Hematopoietic multipotent progenitor cell treated with erythropoietin and hydrocortisone succinate and interleukin-3 and kit ligand, for 17 days (in vitro differentiated cells): ENCODE measurements around the gene TKTL1.
A peak's percentile ranks its signal among the peaks of the same experiment; 100 is the strongest.

Source experiments
- DNase-seq: peaks from one replicate; pipeline ENCODE4 v3.0.0-alpha.2; 2015; ENCODE audit warnings: low spot score

TKTL1 gene

DNA sequence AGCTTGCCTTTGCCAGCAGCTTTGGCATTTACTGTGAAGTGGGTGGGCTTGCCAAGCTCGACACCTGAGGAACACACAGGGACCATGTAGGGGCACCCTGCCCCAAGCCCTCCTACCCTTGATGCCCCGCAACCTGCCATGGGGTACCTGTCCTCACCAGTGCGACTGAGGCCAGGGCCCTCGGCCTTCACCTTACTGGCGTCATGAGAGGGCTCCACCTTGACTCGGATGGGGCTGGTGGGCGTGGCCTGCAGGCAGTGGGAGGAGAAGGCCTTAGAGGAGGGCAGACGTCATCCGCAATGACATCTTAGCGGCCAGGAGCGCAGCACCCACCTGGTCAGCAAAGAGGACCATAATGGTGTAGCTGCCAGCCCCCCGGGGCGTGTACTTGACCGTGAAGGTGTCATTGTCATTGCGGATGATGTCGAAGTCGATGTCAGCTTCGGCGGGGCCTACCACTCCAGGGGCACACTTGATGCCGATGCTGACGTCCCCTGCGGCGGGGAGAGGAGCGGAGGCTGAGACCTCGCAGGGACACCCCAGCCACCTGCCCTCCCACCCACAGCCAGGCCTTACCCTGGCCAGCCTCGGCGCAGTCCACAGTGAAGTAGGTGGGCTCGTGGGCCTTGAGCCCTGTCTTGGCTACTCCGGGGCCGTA lies 66.6 kb downstream of the TKTL1 start:
- no peak for DNase-seq

DNA sequence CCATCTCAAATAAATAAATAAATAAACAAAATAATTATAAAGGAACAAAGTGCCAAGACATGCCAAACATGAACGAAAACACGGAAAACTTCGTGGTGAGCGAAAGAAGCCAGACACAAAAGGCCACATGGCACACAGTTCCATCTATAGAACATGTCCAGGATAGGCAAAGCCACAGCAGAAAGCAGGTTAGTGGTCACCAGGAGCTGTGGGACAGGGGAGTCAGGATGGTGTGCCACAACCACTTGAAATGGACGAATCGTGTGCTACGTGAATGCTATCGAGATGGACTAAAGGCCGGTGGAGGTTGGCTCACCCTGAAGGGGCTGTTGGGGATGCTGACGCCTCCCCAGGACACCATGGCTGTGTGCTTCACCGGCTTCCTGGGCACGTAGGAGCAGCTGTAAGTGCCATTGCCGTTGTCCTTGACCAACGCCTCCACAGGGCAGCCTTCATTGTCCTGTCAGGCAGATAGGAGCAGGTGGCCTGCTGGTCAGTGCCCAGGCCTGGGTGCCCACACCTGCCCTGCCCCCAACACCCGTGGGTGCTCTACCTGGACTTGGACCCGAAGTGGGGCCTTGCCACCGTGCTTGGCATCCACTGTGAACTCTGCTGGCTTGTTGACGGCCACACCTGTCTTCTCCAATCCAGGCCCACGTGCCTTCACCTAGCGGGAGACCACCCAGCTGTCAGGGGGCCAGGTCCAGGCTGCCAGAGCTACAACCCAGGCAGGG lies 68.3 kb downstream of the TKTL1 start:
- no peak for DNase-seq

DNA sequence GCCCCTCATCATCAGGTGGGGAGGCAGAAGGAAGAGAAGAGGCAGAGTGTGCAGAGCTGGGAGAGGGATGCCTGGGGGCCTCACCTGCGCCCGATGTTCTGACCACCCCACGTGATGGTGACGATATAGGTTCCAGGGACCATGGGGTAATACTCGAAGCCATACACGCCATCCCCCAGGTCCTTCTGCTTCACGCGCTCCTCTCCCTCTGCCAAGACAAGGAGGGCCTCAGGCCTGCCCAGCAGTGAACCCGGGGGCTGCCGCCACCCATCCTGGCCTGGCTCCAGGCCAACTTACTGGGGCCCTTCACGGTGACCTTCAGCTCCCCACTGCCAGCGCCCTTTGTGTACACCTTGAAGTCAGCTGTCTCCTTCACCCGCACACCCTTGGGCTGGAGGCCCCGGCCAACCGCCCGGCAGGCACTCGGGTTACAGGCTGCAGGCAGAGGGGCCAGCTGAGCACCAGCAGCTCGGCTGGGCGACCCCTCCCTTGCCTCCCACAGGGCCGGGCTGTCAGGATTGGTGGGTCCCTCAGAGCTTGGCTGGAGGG lies 69.5 kb downstream of the TKTL1 start:
- DNase-seq = no peak

DNA sequence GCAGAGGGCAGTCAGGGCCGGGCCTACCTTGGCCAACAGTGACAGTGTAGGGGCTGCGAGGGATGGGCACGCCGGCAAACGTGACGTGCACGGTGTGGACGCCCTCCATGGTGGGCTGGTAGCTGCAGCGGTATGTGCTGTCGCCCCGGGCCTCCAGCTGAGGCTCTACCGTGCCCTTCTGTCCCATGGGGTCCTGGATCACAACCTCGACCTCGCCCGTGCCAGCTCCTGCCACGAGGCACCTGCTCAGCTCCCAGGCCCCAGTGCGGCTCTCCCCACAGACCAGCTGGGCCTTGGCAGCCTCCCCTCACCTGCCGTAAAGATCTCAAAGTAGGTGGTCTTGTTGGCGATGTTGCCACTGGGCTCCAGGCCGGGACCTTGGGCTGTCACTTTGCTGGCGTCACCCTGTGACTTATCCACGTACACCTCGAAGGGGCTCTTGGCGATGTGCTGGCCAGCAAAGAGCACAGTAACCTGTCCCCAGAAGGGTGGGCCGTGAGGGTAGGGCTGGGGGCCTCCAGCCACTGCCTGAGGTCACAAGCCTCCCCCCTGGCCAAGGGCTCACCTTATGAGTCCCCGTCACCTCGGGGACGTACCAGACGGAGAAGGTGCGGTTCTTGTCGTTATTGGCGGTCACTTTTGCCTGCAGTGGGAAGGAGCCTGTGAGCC lies 70.5 kb downstream of the TKTL1 start:
- DNase-seq = no peak

DNA sequence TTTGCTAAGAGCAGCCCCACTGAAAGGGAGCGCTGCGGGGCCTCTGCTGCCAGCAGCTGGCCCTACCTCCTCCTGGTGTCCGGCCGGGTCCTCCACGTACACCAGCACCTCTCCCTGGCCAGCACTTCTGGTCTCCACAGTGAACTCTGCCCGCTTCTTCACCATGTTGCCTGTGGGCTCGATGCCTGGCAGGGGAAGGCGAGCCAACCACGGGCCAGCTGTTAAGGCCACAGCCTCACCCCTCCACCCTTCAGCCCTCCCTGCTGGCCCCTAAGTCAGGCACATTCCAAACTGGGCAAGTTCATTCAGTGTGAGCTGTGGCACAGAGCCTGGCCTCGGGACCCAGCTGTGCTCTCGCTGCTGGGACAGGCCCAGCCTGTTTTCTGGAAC lies 71.1 kb downstream of the TKTL1 start:
- no peak for DNase-seq

DNA sequence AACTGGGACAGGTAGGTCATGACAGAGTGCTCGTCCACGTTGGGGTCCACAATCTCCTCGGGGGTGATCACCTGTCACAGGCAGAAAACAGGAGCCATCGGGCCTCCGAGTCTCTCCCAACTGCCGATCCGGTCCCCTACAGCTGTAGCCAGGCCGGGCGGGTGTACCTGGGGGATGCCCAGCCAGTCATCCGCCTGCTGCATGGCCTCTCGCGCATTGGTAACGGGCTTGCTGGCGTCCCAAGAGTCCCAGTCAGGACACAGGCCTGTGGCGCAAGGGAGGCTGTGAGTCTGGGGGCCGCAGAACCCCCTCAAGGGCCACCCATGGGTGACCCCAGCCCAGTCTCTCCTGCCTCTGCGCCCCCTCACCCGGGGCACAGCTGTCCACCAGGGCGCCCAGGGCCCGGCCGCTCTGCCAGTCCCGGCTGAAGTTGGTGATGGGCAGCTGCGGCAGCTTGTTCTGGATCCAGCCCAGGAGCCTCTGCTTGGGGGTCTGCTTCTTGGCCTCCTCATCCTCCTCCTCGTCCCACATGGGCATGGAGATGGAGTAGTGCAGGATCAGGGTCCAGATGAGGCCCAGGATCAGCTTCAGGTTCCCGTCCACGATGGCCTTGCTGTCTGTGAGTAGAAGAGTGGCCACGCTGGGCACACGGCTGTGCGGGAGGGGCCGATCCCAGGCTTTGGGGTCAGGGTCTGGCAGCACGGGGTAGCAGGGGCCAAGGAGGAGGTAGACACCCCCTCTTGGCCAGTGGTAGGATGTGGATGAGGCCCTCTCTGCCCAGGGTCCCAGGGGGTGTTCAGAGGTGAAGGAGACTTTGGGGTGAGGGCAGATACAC lies 72.1 kb downstream of the TKTL1 start:
- DNase-seq = no peak

DNA sequence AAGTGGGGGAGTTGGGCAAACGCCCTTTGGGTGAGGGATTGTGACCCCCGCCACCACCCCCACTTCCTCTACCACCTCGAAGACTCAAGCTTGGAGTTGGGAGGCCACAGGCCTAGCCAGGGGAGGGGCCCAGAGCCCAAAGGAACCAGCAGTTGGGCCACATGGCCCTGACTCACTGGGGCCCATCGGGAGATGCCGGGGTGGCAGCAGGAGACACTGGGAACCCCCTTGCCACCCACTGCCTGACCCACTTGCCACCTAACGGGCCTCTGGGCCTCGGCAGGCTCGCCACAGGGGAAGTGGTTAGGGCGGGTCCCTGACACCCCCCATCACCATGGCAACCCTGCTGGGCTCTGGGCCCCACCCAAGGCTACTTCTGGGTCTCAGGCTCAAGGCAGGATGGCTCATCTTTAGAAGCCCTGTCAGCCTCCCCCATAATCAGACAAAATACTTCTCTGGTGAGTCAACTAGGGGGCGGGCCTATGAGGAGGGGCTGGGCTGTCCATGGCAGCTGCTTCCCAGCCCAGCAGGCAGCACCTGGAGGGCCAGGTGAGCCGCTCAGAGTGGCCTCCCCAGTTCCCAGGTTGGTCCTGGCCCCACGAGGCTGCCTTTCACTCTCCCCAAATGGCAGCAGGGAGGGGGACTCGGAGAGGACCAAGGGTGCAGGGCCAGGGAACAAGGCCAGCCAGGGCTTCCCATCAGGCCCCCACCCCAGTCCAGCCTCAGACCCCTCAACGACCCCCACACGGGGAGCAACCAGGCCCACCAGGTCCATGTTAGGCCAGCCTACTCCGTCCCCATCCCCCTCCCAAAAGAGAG lies 73.2 kb downstream of the TKTL1 start:
- peak; percentile 83 for DNase-seq

DNA sequence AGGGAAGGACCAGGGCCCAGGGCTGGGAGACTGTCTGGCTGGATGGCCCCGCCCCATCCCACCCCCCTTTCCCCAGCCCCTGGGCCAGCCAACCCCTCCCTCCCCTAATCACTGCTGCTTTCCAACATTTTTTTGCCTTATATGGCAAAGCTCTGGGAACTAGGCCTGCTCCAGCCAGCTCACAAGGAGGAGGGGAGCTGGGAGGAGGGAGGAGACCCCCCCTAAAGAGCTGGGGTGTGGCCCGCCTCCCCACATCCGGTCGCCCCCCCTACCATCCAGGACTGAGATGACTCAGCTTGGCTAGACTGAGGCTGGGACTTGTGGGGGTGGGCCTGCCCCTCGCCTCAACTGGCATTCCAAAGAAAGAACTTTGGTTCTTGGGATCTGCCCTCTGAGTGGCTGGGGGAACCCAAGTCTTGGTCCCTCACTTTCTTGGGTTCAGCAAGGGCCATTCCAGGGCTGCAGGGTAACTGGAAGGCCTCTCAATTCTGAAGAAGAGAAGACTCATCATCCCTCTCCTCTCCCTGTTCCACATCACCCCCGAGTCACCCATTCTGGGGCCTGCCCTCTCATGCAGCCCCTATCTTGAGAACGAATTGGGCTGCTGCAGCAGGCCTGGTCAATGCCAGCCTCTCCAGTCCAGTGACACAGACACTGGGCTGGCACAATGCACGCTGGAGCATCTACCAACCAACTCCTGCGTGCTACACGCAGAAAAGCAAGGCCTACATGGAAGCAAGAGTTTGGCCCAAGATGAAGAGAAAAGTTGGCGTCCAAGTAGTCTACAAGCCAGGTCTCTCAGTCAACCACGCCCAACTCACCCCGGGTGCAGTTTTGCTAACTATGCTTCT lies 74.1 kb downstream of the TKTL1 start:
- DNase-seq = peak; percentile 22

DNA sequence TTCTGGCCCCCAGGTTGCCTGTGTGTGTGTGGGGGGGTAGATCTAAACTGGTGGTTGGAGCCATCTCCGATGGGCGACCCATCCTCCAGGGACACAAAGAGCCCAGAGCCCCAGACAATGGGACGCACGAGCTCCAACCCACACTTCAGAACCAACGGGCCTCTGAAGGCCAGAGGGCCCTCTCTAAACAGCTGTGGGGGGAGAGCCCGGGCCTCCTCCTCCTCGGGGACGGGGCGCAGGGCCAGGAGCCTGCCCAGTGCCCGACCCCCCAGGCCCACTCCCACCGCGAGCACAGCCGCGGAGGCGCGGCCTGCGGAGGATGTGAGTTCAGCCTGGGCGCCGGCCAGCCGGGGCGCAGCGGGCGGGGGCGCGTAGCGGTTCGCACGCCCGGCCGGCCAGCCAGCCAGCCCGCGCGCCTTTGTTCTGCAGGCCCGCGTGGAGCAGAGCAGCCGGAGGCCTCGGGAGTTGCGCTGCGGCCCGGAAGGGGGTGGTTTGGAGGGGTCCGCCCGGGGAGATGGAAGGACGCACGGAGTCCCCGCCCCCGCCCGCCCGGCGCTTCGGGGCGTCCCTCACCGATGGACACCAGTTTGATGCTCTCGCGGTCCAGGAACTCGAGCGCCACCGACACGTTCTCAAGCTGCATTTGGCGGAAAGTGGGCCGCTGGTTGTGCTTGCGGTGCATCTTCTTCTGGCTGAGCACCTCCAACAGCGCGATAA lies 74.9 kb downstream of the TKTL1 start:
- DNase-seq = no peak

DNA sequence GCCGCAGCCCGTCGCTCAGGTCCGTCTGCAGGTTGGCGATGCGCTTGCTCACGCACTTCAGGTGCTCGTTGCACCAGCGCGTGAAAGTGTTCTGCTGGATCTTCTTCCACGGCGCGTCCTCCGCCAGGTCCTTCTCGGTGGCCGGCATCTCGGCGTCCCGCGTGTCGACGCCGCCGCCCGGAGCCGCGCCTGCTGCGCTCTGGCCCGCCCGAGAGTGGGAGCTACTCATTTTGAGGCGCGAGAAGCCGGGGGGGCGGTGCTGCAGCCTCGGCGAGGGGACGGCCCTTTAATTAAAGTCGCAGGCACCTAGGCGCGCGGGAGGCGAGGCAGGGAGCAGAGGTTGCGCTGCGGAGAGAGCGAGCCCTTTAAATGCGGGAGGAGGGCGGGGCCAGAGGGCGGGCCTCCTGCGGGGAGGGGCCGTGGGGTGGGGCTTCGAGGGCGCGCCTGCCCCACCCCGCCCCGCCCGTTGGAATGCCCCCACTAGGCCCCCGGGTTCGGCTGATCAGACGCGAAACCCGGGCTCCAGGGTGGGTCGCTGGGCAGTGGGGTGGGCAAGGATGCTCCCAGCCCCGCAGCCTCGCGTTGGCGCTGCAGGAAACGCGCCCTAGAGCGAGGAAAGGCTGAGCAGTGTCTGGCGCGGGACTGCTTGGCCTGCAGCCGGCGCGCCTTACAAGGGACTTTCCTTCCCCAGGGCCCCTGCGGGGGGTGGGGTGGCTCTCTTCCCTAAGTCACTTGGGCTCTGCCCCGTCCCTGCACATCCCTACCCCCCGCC lies 75.6 kb downstream of the TKTL1 start:
- DNase-seq = peak; percentile 85

DNA sequence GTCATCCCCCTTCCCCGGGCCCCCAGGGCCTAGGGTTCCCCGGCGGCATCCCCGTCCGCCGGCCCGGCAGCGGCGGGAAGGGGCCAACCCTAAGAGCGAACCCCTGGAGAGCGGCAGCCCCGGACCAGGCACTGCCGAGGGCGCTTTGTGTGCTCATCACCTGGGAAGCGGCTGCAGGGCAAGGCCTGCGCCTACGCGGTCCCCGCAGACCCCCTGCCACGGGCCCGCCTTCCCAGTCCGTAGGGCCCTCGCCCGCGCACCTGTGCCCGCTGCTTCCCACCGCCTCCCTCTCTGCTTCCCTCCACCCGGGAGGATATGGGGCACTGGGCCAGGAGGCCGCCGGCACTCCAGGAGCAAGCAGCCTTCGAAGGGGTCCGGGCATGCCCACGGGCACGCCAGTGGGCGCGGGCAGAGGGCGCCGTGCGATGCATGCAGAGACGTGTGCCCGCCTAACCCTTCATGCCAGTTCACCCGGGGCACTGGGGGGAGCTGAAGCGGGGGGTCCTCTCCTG lies 76.2 kb downstream of the TKTL1 start:
- DNase-seq = no peak

DNA sequence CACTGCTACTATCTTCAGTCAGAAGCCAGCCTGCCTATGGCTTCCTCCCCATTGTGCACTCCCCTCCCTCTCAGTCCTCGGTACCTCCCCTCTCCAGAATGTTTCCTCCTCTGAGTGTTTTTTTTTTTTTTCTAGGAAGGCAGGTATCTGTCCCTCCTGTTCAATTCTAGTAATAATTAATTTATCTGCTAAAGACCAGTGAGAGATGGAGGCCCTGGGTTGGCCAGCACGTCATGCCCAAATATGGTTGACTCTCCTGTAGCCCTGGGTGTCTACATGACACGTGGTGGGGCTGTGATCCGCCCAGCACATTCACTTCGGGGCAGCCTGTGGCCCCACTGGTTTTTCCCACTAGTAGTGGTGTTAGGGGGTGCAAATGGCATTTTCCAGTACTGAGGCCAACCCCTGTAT lies 77.0 kb downstream of the TKTL1 start:
- peak; percentile 15 for DNase-seq

DNA sequence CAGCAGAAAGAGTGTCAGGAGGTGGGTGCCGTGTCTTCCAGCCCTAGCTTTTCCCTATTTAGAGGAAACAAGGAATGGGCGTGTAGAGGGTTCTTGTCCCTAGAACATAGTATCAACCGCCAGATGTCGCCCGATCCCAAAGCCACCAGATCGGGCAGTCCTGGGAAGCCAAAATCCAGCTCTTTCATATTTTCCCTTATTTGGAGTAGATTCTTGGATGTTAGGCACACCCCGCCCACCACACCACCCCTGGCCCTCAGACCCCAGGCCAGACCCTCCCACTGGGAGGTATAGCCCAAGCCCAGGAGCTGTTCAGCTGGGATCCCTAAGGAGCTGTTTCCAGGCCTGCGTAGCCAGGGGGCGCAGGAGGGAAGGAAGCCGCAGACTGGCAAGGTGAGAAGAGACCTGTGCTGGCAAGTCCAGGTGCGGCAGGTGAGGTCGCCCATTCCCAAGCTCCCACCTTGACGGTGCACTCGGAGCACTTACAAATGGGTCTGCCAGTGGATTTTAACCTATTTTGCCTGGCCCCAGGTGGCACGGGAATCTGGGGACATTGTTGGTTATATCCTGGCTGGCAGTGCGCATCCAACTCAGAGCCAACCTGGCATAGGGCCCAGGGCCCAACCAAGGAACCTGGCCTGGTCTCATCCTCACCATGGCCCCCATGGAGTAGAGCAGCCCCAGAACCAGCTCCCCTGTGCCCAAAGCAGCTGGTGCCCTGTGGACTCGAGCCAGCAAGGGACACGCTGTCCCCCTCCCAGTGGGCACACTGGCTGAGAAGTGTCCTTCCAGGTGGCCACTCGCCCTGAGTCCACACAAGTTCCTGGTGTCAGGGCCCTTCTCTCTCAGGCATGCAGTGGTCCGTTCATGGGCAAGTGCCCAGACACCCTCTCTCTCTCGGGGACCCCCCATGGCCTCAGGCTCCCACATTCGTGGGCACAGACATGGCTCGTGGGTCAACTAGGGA lies 78.0 kb downstream of the TKTL1 start:
- peak; percentile 76 for DNase-seq

DNA sequence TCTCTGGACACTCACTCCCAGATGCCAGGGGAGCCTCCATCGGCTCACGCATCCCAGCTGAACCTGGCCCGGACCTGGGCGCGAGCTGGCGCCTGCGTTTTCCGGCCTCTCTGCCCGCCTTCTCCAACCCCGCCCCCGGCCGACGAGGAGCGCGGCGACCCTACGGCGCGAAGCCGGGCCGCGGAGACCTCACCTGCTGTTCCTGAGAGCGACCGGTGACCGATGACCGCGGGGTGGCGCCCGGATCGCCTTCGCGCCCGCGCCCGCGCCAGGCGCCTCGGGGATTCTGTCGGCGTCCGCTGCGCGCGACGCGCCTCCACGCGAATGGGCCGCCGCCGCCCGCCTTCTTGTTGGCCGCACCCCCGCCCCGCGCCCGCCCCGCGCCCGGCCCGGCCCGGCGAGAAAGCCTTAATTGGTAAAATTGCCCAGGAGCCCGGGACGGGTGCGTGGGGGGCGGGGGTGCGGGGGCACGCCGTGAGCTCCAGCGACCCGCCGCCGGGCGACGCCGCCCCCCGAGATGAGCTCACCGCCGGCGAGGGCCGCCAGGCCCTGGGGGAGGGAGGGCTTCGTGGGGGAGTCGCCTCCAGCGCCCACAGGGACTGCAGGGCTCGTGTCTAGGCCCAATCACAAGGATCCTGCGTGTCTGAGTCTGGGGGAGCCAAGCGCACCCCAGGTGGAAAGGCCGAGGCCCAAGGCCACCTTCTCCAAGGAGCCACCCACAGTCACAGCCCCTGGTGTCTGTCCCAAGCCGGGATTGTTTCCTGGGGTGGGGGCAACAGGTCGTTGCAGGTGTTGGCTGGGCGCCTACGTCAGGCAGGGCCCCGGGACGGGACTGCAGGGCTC lies 78.9 kb downstream of the TKTL1 start, which contains the start of gene FLNA:
TSS of gene FLNA (minus strand) at position 322 of the 843 bp plus-strand sequence. CDS start 3,389 bp downstream, outside the sequence.
- DNase-seq = peak; percentile 37

DNA sequence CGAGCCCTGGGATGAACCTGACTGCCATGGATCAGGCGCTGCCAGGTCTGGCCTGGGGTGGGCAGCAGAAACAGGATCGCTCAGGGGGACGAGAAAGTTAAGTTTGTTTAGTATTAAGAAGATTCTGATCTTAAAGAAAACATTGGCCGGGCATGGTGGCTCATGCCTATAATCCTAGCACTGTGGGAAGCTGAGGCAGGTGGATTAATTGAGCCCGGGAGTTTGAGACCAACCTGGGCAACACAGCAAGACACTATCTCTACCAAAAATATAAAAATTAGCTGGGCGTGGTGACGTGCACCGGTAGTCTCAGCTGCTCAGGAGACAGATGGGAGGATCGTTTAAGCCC lies 79.5 kb downstream of the TKTL1 start:
- no peak for DNase-seq

DNA sequence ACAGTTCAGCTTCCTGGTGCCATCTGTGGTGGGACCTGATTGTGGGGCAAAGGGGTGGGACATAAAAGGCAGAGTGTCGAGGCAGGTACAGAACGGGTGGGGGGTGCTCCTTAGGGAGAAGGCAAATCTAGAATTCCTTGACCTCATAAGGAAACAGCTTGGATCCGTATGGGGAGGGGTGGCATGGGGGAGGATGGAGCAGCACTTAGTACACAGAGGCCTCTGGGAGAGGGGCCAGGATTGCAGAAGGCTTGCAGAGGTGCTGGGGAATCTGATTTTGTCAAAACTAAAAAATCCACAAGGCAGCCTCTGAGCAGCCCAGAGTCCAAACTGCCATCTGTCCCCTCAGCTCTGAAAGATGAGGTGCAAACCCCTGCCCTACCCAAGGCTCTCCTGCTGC lies 81.2 kb downstream of the TKTL1 start:
- DNase-seq = no peak
